Adrenal gland (tissue), 12 donors: ENCODE results near the gene PANX3. TPM values are rescaled to one million over a fixed set of nuclear protein-coding genes. Genes with fewer than 3 reads are reported as not detected.

Experiments
- DNase-seq, 7 donors: peaks; one replicate each; pipeline ENCODE4 v3.0.0-alpha.2; 2019 to 2020
- H3K27ac ChIP-seq, 5 donors: fragments of 200-600 bp; sonication (generic) in 4 of 5; 1 replicate in 3 of 5; 2 replicates in 2 of 5; pipeline versions ENCODE4 v1.5.1 to v1.8.0; 2016 to 2020; ENCODE audit warnings: mild to moderate bottlenecking in 1 of 5
- H3K27me3 ChIP-seq: fragments of 200-600 bp; 2 replicates; pipeline ENCODE4 v1.8.0; 2021
- H3K36me3 ChIP-seq, 2 donors: fragments of 200-600 bp; replicated peaks in 1 of 2; 1 replicate in 1 of 2; 2 replicates in 1 of 2; pipeline versions ENCODE4 v1.5.1 to v1.8.0; 2018 to 2022
- H3K4me1 ChIP-seq, 2 donors: fragments of 200-600 bp; replicated peaks in 1 of 2; 1 replicate in 1 of 2; 2 replicates in 1 of 2; pipeline versions ENCODE4 v1.5.1 to v1.8.0; 2018 to 2021
- H3K4me3 ChIP-seq, 4 donors: fragments of 200-600 bp; sonication (generic) in 3 of 4; one replicate each; pipeline ENCODE4 v1.5.1; 2016 to 2018
- H3K9me3 ChIP-seq, 3 donors: fragments of 200-600 bp; sonication (generic) in 1 of 3; replicated peaks in 1 of 3; 1 replicate in 2 of 3; 2 replicates in 1 of 3; pipeline versions ENCODE4 v1.5.1 to v1.8.0; 2016 to 2021
- POLR2A ChIP-seq, 2 donors: fragments of 450-650 bp; IDR thresholded peaks; one replicate each; pipeline ENCODE4 v1.6.1; 2017; ENCODE audit warnings: antibody characterized with exemption in 2 of 2, mild to moderate bottlenecking in 2 of 2, moderate library complexity in 1 of 2
- WGBS, 4 donors: extraction: QIAGEN DNeasy Blood & Tissue Kit in 2 of 4; methylation state at CpG; one replicate each; pipeline versions ENCODE4 v1.1.5 to v1.1.7; 2013 to 2017; 5-methylcytosine and 5-hydroxymethylcytosine counted together
- intact Hi-C, 2 donors: fragments of 100-400 bp; cut with DNase I; formaldehyde crosslinking; loops; one replicate each; pipeline versions ENCODE4 v1.14.1 to v1.15.0; 2022 to 2023
- polyA plus RNA-seq, 3 donors: library from polyadenylated mRNA; stranded (reverse); fragments of 200-250 nt in 2 of 3; fragments of 350-450 nt in 1 of 3; fragmentation: Illumina TruSeq in 1 of 3; extraction: RNeasy Lipid Tissue Mini Kit (QIAGEN cat#74804) in 1 of 3; gene quantifications; one replicate each; pipeline ENCODE4 v1.2.3, GENCODE V29; 2013 to 2014
- total RNA-seq, 9 donors: library from RNA; depleted of rRNA in 4 of 9; stranded (reverse); fragments of >200 nt in 4 of 9; fragments of 120-200 nt in 1 of 9; fragmentation: NEBNext Ultra II Directional in 1 of 9; extraction: Animal tissue kit (Norgen Biotek cat#: 25700) in 1 of 9; gene quantifications; one replicate each; pipeline versions ENCODE4 v1.1.0 to v1.2.4, GENCODE V29; 2013 to 2023
- TF ChIP-seq, protein P1 (sequence below), 6 experiments: fragments of 450-650 bp in 4 of 6; fragments of 200-600 bp in 2 of 6; sonication (generic) in 1 of 6; IDR thresholded peaks; 1 replicate in 5 of 6; 2 replicates in 1 of 6; pipeline versions ENCODE4 v1.5.1 to v1.8.0; 2016 to 2021; ENCODE audit warnings: antibody characterized with exemption in 6 of 6, mild to moderate bottlenecking in 2 of 6, moderate library complexity in 1 of 6
- donor health status: healthy with polysubstance abuse.
- donor health status: Bipolar disorder and iron deficiency.
- donor health status: DM: yes; HTN: yes; CAD: no.
- donor health status: DM: no; HTN: no; CAD: no.
- donor health status: DM: no; HTN: no; CAD: no.
- donor health status: DM: yes; HTN: yes; CAD: no.

The PANX3 gene
- total and polyA plus RNA-seq, 12 donors: not detected

DNA sequence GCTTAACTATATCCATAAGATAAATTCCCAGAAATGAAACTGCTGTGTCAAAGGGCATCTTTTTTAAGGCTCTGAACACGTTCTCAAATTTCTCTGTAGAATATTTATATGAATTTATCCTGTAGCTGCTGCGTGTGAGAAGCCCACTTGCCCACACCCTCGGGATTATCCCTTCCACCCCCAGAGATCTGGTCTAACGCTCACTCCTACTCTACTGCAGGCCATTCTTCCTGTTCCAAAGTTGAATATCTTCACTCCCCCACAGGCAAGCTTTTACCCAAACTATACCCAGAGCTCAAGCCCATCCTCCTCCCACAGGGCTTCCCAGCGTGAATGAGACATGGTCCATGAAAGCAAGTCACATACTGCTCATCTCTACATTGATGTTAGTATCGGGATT is 37.4 kb downstream of the PANX3 start:
- Histone ChIP-seq H3K27ac (no peak overlapping the region), H3K4me3 (no peak overlapping the region), H3K27me3 (no peaks in the 10 kb centered on the region), H3K36me3 (no peaks in the 10 kb centered on the region), H3K9me3 (no peaks in the 10 kb centered on the region), H3K4me1 (no peaks in the 10 kb centered on the region)
- TF ChIP-seq, protein P1, sequence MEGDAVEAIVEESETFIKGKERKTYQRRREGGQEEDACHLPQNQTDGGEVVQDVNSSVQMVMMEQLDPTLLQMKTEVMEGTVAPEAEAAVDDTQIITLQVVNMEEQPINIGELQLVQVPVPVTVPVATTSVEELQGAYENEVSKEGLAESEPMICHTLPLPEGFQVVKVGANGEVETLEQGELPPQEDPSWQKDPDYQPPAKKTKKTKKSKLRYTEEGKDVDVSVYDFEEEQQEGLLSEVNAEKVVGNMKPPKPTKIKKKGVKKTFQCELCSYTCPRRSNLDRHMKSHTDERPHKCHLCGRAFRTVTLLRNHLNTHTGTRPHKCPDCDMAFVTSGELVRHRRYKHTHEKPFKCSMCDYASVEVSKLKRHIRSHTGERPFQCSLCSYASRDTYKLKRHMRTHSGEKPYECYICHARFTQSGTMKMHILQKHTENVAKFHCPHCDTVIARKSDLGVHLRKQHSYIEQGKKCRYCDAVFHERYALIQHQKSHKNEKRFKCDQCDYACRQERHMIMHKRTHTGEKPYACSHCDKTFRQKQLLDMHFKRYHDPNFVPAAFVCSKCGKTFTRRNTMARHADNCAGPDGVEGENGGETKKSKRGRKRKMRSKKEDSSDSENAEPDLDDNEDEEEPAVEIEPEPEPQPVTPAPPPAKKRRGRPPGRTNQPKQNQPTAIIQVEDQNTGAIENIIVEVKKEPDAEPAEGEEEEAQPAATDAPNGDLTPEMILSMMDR (IDR thresholded peaks at IDR 0.05): no peak
- no peak for TF ChIP-seq POLR2A (IDR thresholded peaks at IDR 0.05)
- WGBS, 4 donors: 76 to 87% (median 77%) methylated on average over 6 of the region's 6 CpGs
- DNase-seq: no peak
- intact Hi-C loops: no loop called here

DNA sequence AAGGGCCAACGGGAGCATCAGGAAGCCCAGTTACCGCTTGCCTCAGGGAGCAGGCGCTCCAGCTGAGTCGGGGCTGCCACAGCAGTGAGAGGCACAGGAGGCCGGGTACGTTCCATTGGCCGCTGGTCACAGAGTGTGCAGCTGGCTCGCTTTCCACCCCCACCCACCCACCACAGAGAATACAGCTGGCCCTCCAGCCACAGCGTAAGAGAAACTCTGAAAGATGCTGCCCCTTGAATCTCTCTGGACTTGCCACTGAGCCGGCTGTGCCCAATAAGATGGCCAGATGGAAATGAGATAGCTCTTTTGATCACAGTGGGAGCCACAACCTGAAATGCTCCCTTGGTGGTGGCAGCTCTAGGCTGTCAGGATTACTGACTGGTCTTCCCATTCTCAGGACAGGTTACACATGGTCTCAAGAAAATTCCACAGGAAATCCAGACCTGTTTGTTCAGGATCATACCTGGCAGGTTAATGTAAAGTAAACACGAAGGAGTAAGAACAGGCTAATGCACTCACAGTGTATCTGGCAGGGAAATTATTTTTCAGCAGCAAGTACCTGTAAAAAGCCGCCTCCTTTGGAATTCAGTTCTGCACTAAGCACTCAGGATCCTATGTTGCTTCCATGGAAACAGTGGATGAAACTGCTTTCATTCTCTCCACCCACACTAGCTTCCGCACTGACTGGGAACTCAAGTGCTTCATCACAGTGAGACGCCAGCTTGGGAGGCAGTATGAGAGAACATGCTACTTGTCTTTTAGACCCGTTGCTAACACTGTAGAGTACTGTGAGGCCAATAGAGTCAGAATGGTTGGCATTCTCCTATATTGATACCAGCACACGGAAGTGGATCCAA is 45.8 kb downstream of the PANX3 start:
- no peaks in the 10 kb centered on the region for H3K4me1 ChIP-seq
- H3K27ac ChIP-seq: no peak overlapping the region
- no peaks in the 10 kb centered on the region for H3K36me3 ChIP-seq
- intact Hi-C loops: no loop called here
- WGBS, 4 donors: 78 to 85% (median 82%) methylated on average over 15 to 16 of the region's 16 CpGs
- no peaks in the 10 kb centered on the region for H3K27me3 ChIP-seq
- no peak overlapping the region for H3K4me3 ChIP-seq
- no peak for DNase-seq
- H3K9me3 ChIP-seq: no peaks in the 10 kb centered on the region
- no peak for TF ChIP-seq POLR2A (IDR thresholded peaks at IDR 0.05)
- TF ChIP-seq, protein P1 (IDR thresholded peaks at IDR 0.05): no peak

DNA sequence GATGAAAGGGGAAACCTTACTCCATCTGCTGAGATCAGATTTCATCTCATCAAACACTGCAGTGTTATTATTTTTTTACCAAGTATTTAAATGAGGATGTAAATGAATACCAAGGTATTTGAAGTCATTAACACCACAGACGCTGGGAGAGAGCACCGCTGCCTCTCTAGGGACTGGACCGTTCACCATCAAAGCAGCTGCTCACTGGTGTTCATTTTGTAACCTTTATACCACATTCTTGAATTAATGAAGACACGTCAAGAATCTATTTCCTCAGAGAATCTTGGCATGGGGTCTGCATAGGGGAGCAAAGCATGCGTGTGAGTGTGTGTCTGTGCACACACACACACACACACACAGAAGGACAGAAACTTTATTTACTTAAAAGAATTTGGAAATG is 46.7 kb downstream of the PANX3 start:
- no peak overlapping the region for H3K27ac ChIP-seq
- no peak for DNase-seq
- intact Hi-C loops: no loop called here
- no peaks in the 10 kb centered on the region for H3K9me3 ChIP-seq
- no peaks in the 10 kb centered on the region for H3K27me3 ChIP-seq
- 87 to 92% (median 88%) methylated on average over 5 of the region's 5 CpGs for WGBS, 4 donors
- no peak for TF ChIP-seq POLR2A (IDR thresholded peaks at IDR 0.05)
- TF ChIP-seq, protein P1 (IDR thresholded peaks at IDR 0.05): no peak
- H3K4me3 ChIP-seq: no peak overlapping the region
- H3K36me3 ChIP-seq: no peaks in the 10 kb centered on the region
- H3K4me1 ChIP-seq: no peaks in the 10 kb centered on the region

DNA sequence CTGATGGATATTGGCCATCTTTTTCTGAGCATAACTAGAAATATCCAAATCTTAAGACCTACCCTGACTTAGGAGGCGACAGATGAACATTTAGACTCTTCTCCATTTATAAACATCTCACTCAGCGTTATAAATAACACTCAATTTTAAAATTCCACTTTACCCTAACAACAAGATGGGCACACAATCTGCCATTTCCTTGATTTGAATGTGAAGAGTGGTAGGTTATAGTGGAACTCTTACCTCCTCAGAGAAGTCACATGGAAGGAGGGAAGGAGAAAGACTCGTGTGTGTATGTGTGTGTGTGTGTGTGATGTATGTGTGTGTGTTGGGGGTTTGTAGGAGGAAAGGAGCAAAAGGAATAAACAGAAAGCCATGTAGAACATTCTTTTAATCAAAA is 47.3 kb downstream of the PANX3 start:
- 83 to 94% (median 87%) methylated on average over 3 of the region's 3 CpGs for WGBS, 4 donors
- intact Hi-C loops: no loop called here
- Histone ChIP-seq H3K4me1 (no peaks in the 10 kb centered on the region), H3K36me3 (no peaks in the 10 kb centered on the region), H3K4me3 (no peak overlapping the region), H3K27me3 (no peaks in the 10 kb centered on the region), H3K27ac (no peak overlapping the region), H3K9me3 (no peaks in the 10 kb centered on the region)
- no peak for TF ChIP-seq POLR2A (IDR thresholded peaks at IDR 0.05)
- TF ChIP-seq, protein P1 (IDR thresholded peaks at IDR 0.05): no peak
- no peak for DNase-seq
